Gastroesophageal sphincter (tissue), 4 donors: ENCODE results near the gene TNFRSF18. TPM values are rescaled to one million over a fixed set of nuclear protein-coding genes. Genes with fewer than 3 reads are reported as not detected.
A peak's percentile ranks its signal among the peaks of the same experiment; 100 is the strongest.

Experiments used
- ATAC-seq: fragments of 150-250 bp; one replicate; pipeline ENCODE4 v1.9.1; 2016; ENCODE audit warnings: mild to moderate bottlenecking, moderate library complexity
- H3K27ac ChIP-seq, 4 donors: fragments of 200-600 bp; sonication (generic) in 3 of 4; 1 replicate in 3 of 4; 2 replicates in 1 of 4; pipeline ENCODE4 v1.5.1; 2016 to 2019
- H3K27me3 ChIP-seq: fragments of 200-600 bp; sonication (generic); one replicate; pipeline ENCODE4 v1.5.1; 2019
- H3K36me3 ChIP-seq, 2 donors: fragments of 200-600 bp; sonication (generic); one replicate each; pipeline ENCODE4 v1.5.1; 2019; ENCODE audit warnings: control low read depth in 1 of 2
- H3K4me1 ChIP-seq, 3 donors: fragments of 200-600 bp; sonication (generic); 1 replicate in 2 of 3; 2 replicates in 1 of 3; pipeline ENCODE4 v1.5.1; 2016 to 2019; ENCODE audit warnings: control low read depth in 2 of 3
- H3K4me3 ChIP-seq, 2 donors: fragments of 200-600 bp; sonication (generic); one replicate each; pipeline ENCODE4 v1.5.1; 2019; ENCODE audit warnings: mild to moderate bottlenecking in 1 of 2, moderate library complexity in 1 of 2
- H3K9me3 ChIP-seq, 3 donors: fragments of 200-600 bp; sonication (generic); one replicate each; pipeline ENCODE4 v1.5.1; 2017 to 2019; ENCODE audit warnings: control low read depth in 2 of 3
- CTCF ChIP-seq, 4 experiments: fragments of 200-600 bp in 2 of 4; fragments of 450-650 bp in 2 of 4; sonication (generic) in 1 of 4; IDR thresholded peaks; one replicate each; pipeline ENCODE4 v1.5.1; 2017 to 2019; ENCODE audit warnings: antibody characterized with exemption in 4 of 4, mild to moderate bottlenecking in 2 of 4, moderate library complexity in 2 of 4
- EP300 ChIP-seq: sonication (generic); formaldehyde crosslinking; IDR thresholded peaks from one replicate; pipeline ENCODE4 v1.6.1; 2017; ENCODE audit warnings: antibody characterized with exemption, mild to moderate bottlenecking
- POLR2A ChIP-seq, 2 donors: fragments of 450-650 bp; IDR thresholded peaks; one replicate each; pipeline ENCODE4 v1.6.1; 2017; ENCODE audit warnings: antibody characterized with exemption in 2 of 2, mild to moderate bottlenecking in 2 of 2, moderate library complexity in 1 of 2
- POLR2AphosphoS5 ChIP-seq: sonication (generic); formaldehyde crosslinking; IDR thresholded peaks from one replicate; pipeline ENCODE4 v1.6.1; 2017; ENCODE audit warnings: antibody characterized with exemption
- WGBS, 2 donors: methylation state at CpG; one replicate each; pipeline ENCODE4 v1.1.5; 2018; ENCODE audit warnings: low coverage in 1 of 2; 5-methylcytosine and 5-hydroxymethylcytosine counted together
- total RNA-seq, 4 donors: library from RNA; depleted of rRNA; stranded (reverse); fragments of >200 nt; gene quantifications; one replicate each; pipeline ENCODE4 v1.1.0, GENCODE V29; 2016

Gene TNFRSF18
- total RNA-seq, 4 donors from 2014 or later, result 0.35 to 2.2 TPM; not detected in 2

DNA sequence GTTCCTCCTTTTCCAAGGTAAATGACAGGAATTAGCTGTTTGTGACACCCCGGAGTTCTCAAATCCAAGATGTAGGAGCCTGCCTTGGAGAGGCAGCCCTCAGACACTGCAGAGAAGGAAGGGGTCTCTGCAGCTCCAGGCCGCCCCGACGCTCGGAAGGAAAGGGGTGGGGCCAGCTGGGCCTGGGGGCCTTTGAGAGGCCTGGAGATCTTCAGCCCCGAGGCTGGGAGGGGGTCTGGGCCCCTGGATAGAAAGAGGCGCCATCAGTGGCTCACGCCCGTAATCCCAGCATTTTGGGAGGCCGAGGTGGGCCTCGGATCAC is 1.1 kb upstream of the TNFRSF18 start:
- 20% methylated on average over 1 of the region's 11 CpGs; no CpG with 5 or more reads in 1 of the 2 donors for WGBS, 2 donors
- H3K4me1 ChIP-seq, result peaks cover 0 to 30% (median 6%) of the 10 kb centered on the region in 3 donors
- no peak overlapping the region for H3K4me3 ChIP-seq
- no peak for ATAC-seq
- H3K27ac ChIP-seq, result no peak overlapping the region
- no peaks in the 10 kb centered on the region for H3K9me3 ChIP-seq
- H3K36me3 ChIP-seq, result no peaks in the 10 kb centered on the region
- peaks cover 64% of the 10 kb centered on the region for H3K27me3 ChIP-seq
- TF ChIP-seq POLR2AphosphoS5 (no peak), POLR2A (IDR thresholded peaks at IDR 0.05) (no peak), CTCF (IDR thresholded peaks at IDR 0.05) (no peak), EP300 (no peak)

DNA sequence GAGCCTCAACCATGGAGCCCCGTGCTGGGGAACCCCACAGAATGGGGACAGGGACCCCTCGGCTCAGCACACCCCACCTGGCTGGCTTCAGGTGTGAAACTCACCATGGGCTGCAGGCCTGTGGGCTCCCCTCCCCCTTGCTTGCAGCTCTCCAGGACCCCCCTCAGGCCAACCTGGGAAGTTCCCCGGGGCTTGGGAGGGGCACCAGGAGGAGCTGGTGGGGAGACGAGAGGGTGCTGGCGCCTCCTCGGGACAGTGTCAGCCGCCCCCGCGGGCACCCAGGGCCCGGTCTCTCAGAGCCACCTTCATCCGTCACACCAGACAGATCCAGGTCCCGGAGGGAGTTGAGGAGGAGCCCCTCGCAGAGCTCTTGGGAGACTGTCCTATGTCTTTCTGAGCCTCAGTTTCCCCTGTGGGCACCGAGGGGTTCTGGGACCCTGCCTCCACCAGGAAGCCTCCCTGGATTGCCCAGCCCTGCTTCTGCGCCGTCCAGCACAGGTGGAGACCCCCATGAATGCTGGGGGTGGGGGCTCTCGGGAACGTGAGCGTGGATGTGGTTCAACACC is 657 bp upstream of the TNFRSF18 start:
- no peak for ATAC-seq
- WGBS, 2 donors, result 76% methylated on average over 3 of the region's 19 CpGs; no CpG with 5 or more reads in 1 of the 2 donors
- H3K27ac ChIP-seq, result no peak overlapping the region
- H3K36me3 ChIP-seq, result no peaks in the 10 kb centered on the region
- no peak for TF ChIP-seq POLR2AphosphoS5
- TF ChIP-seq POLR2A (IDR thresholded peaks at IDR 0.05), result no peak
- TF ChIP-seq CTCF (IDR thresholded peaks at IDR 0.05), result no peak
- TF ChIP-seq EP300, result no peak
- no peak overlapping the region for H3K4me3 ChIP-seq
- H3K4me1 ChIP-seq, result peaks cover 0 to 30% (median 6%) of the 10 kb centered on the region in 3 donors
- H3K27me3 ChIP-seq, result peaks cover 67% of the 10 kb centered on the region
- no peaks in the 10 kb centered on the region for H3K9me3 ChIP-seq

DNA sequence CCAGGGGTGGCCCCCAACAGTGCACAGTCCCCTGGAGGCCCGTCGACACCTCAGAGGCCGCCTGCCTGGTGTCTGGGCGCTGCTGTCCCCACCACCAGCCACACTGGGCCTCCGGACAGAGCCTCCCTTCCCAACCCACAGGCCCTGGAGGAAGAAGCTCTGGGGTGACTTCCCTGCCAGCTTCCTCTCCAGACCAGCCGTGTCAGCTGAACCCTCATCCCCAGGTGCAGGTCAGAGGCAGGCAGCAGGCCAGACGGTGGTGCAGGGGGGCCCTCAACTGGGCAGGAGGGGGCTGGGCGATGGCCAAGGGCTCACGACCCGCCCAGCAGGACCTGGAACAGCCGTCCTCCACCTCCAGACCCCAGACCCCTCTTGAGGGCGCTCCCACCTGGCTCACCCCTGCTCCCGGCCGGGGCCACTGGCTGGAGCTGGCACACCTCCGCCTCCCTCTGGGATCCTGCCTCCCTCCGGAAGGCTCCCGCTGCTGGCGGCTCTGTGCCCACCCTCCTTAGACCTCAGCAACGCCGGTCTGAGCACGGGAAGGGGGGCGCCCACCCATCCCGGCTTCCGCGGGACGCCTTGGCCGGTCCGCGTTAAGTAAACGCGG is 520 bp downstream of the TNFRSF18 start:
- Histone ChIP-seq H3K36me3 (no peaks in the 10 kb centered on the region), H3K27me3 (peaks cover 75% of the 10 kb centered on the region), H3K4me3 (peak overlapping the region in 1 of 2 donors; percentile 30), H3K4me1 (peaks cover 0 to 38% (median 6%) of the 10 kb centered on the region in 3 donors), H3K9me3 (no peaks in the 10 kb centered on the region), H3K27ac (no peak overlapping the region)
- WGBS, 2 donors, result no CpG with 5 or more reads among the region's 31 CpGs
- ATAC-seq, result no peak
- TF ChIP-seq POLR2A (IDR thresholded peaks at IDR 0.05) (no peak), CTCF (IDR thresholded peaks at IDR 0.05) (no peak), POLR2AphosphoS5 (no peak), EP300 (no peak)

DNA sequence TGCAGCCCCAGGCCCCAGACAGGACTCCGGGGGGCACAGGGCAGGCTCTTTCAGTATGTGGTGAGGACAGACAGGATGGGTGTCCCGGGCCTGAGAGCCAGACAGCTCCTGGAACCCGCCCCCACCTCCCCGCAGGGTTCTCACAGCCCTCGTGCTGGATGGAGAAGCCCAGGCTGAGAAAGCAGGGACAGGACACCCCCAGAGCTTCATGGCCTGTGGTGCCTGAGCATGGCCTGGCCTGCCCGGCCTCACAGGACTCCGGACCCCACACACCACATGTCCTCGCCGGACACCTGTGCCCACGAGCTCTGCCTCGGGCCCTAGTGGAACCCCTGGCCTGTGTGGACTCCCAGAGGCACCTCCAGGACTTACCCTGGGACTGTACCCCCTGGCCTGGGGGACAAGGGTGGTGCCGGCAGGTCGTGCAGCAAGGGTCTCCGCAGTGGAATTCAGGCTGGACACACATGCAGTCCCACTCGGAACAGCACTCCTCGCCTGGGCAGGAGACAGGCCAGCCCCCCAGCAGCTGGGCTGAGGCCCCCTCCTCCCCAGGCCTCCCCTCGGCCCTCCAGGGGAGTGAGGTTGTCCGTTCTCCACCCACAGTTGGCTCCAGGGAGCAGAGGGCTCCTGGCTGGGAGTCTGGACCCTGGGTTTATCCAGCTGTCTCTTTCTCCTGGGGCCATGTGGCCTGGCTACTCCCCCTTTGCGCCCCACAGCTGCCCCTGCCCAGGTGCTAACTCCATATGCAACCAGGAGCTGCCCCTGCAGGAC is 1.2 kb downstream of the TNFRSF18 start:
- no peak overlapping the region for H3K4me3 ChIP-seq
- H3K9me3 ChIP-seq, result no peaks in the 10 kb centered on the region
- peaks cover 0 to 42% (median 6%) of the 10 kb centered on the region in 3 donors for H3K4me1 ChIP-seq
- no peaks in the 10 kb centered on the region for H3K36me3 ChIP-seq
- H3K27ac ChIP-seq, result no peak overlapping the region
- H3K27me3 ChIP-seq, result peaks cover 82% of the 10 kb centered on the region
- WGBS, 2 donors, result no CpG with 5 or more reads among the region's 19 CpGs
- no peak for TF ChIP-seq POLR2AphosphoS5
- TF ChIP-seq CTCF (IDR thresholded peaks at IDR 0.05), result no peak
- no peak for TF ChIP-seq EP300
- TF ChIP-seq POLR2A (IDR thresholded peaks at IDR 0.05), result no peak
- ATAC-seq, result no peak
